Thoracic aorta (tissue), 2 donors: ENCODE data around the gene ABLIM2. TPM values are rescaled to one million over a fixed set of nuclear protein-coding genes. Genes with fewer than 3 reads are reported as not detected.

Experiments
- ATAC-seq: fragments of 150-250 bp; one replicate; pipeline ENCODE4 v1.8.0; 2017; ENCODE audit warnings: low read depth; ENCODE audit not compliant: insufficient number of reproducible peaks, low FRiP score
- DNase-seq: peaks from one replicate; pipeline ENCODE4 v3.0.0-alpha.2; 2020; ENCODE audit warnings: low spot score
- H3K27ac ChIP-seq, 2 donors: fragments of 200-600 bp; sonication (generic); 1 replicate in 1 of 2; 2 replicates in 1 of 2; pipeline ENCODE4 v1.5.1; 2016; ENCODE audit warnings: mild to moderate bottlenecking in 2 of 2, moderate library complexity in 2 of 2
- H3K27me3 ChIP-seq: fragments of 200-600 bp; sonication (generic); replicated peaks from 2 replicates; pipeline ENCODE4 v1.6.0; 2016; ENCODE audit warnings: mild to moderate bottlenecking; ENCODE audit not compliant: insufficient read depth
- H3K36me3 ChIP-seq: fragments of 200-600 bp; sonication (generic); one replicate; pipeline ENCODE4 v1.5.1; 2016
- H3K4me1 ChIP-seq, 2 donors: fragments of 200-600 bp; sonication (generic); 1 replicate in 1 of 2; 2 replicates in 1 of 2; pipeline versions ENCODE4 v1.5.1 to v1.6.0; 2016; ENCODE audit warnings: low read depth in 2 of 2, mild to moderate bottlenecking in 1 of 2; ENCODE audit not compliant: control insufficient read depth in 1 of 2
- H3K4me3 ChIP-seq: fragments of 200-600 bp; sonication (generic); 2 replicates; pipeline ENCODE4 v1.5.1; 2016; ENCODE audit warnings: mild to moderate bottlenecking
- H3K9me3 ChIP-seq: fragments of 200-600 bp; sonication (generic); 2 replicates; pipeline ENCODE4 v1.5.1; 2016
- CTCF ChIP-seq: fragments of 200-600 bp; sonication (generic); IDR thresholded peaks from one replicate; pipeline ENCODE4 v1.5.1; 2019; ENCODE audit warnings: antibody characterized with exemption
- total RNA-seq, 2 donors: library from RNA; depleted of rRNA; stranded (reverse); fragments of >200 nt; gene quantifications; one replicate each; pipeline versions ENCODE4 v1.1.0 to v1.2.3, GENCODE V29; 2016

The ABLIM2 gene
- total RNA-seq, 2 donors from 2014 or later, result 25.6 to 28.6 TPM

- H3K4me3 ChIP-seq, result no peak overlapping the region
- no peaks in the 10 kb centered on the region for H3K4me1 ChIP-seq
- no peaks in the 10 kb centered on the region for H3K27me3 ChIP-seq
- no peaks in the 10 kb centered on the region for H3K36me3 ChIP-seq
- TF ChIP-seq CTCF, result no peak
- H3K9me3 ChIP-seq, result no peaks in the 10 kb centered on the region
- ATAC-seq (no peak), DNase-seq (no peak)
- H3K27ac ChIP-seq, result no peak overlapping the region
These were observed 87.6 kb downstream of the ABLIM2 start for GRCh38 chr4:8070736-8071718.

- Histone ChIP-seq H3K27me3 (no peaks in the 10 kb centered on the region), H3K4me1 (no peaks in the 10 kb centered on the region), H3K9me3 (peaks cover 10% of the 10 kb centered on the region), H3K27ac (no peak overlapping the region), H3K36me3 (no peaks in the 10 kb centered on the region), H3K4me3 (no peak overlapping the region)
- ATAC-seq, result no peak
- TF ChIP-seq CTCF, result no peak
- no peak for DNase-seq
These were observed 89.4 kb downstream of the ABLIM2 start for GRCh38 chr4:8069102-8069752.

GRCh38 chr4:8067945-8068896, 90.4 kb downstream of the ABLIM2 start:
- Histone ChIP-seq H3K4me1 (no peaks in the 10 kb centered on the region), H3K27me3 (no peaks in the 10 kb centered on the region), H3K27ac (no peak overlapping the region), H3K4me3 (no peak overlapping the region), H3K36me3 (no peaks in the 10 kb centered on the region), H3K9me3 (peaks cover 20% of the 10 kb centered on the region)
- no peak for DNase-seq
- TF ChIP-seq CTCF, result no peak
- no peak for ATAC-seq

GRCh38 chr4:8067274-8067936, 91.2 kb downstream of the ABLIM2 start:
- Histone ChIP-seq H3K27me3 (no peaks in the 10 kb centered on the region), H3K9me3 (peaks cover 21% of the 10 kb centered on the region), H3K4me1 (no peaks in the 10 kb centered on the region), H3K36me3 (no peaks in the 10 kb centered on the region), H3K4me3 (no peak overlapping the region), H3K27ac (no peak overlapping the region)
- ATAC-seq (no peak), DNase-seq (no peak)
- TF ChIP-seq CTCF, result no peak
